ENCODE results near the gene HOXD8. TPM values are rescaled to one million over a fixed set of nuclear protein-coding genes. Genes with fewer than 3 reads are reported as not detected.

Gene HOXD8
- total RNA-seq, 3 donors from 2014 or later: 10.5 to 36.1 (median 13.8) TPM

GRCh38 chr2:176098366-176099158 lies 30.9 kb upstream of the HOXD8 start:
- H3K9me3 ChIP-seq: no peaks in the 10 kb centered on the region
- H3K4me1 ChIP-seq: peaks cover 0 to 6% of the 10 kb centered on the region in 2 donors
- H3K27ac ChIP-seq: no peak overlapping the region
- TF ChIP-seq POLR2AphosphoS5 (IDR thresholded peaks at IDR 0.05) (no peak), POLR2A (IDR thresholded peaks at IDR 0.05) (no peak), CTCF (IDR thresholded peaks at IDR 0.05) (no peak)
- peak overlapping the region in 1 of 3 donors; percentile 29 for H3K4me3 ChIP-seq
- intact Hi-C loops (cut with DNase I; ENCODE audit: low total_unique reads): no loop called here
- DNase-seq (ENCODE audit: low spot score in 2 of 2): no peak
- H3K36me3 ChIP-seq: no peaks in the 10 kb centered on the region
- H3K27me3 ChIP-seq: peaks cover 31 to 99% of the 10 kb centered on the region in 2 donors

GRCh38 chr2:176099159-176099727 lies 30.3 kb upstream of the HOXD8 start:
- TF ChIP-seq POLR2A (IDR thresholded peaks at IDR 0.05): no peak
- TF ChIP-seq POLR2AphosphoS5 (IDR thresholded peaks at IDR 0.05): no peak
- no peak for TF ChIP-seq CTCF (IDR thresholded peaks at IDR 0.05)
- H3K27ac ChIP-seq: no peak overlapping the region
- no peaks in the 10 kb centered on the region for H3K36me3 ChIP-seq
- no peaks in the 10 kb centered on the region for H3K9me3 ChIP-seq
- intact Hi-C loops (cut with DNase I; ENCODE audit: low total_unique reads): no loop called here
- peaks cover 29 to 100% of the 10 kb centered on the region in 2 donors for H3K27me3 ChIP-seq
- peaks cover 0 to 6% of the 10 kb centered on the region in 2 donors for H3K4me1 ChIP-seq
- H3K4me3 ChIP-seq: peak overlapping the region in 1 of 3 donors; percentile 33
- no peak for DNase-seq (ENCODE audit: low spot score in 2 of 2)

DNA sequence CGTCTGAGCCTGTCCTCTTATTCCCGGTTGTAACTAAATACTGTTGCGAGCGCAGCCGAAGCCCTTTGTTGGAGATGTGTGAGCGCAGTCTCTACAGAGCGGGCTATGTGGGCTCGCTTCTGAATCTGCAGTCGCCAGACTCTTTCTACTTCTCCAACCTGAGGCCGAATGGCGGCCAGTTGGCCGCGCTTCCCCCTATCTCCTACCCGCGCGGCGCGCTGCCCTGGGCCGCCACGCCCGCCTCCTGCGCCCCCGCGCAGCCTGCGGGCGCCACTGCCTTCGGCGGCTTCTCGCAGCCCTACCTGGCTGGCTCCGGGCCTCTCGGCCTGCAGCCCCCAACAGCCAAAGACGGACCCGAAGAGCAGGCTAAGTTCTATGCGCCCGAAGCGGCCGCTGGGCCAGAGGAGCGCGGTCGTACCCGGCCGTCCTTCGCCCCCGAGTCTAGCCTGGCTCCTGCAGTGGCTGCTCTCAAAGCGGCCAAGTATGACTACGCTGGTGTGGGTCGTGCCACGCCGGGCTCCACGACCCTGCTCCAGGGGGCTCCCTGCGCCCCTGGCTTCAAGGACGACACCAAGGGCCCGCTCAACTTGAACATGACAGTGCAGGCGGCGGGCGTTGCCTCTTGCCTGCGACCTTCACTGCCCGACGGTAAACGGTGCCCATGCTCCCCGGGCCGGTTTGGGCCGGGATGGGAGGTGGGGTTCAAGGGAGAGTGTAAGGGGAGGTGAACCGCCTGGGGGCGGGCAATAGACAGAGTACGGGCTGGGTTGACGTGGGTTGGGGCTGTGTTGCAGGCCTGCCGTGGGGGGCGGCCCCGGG lies 29.6 kb upstream of the HOXD8 start, which contains the start of gene HOXD12:
TSS of gene HOXD12 (plus strand) at position 68 of the 819 bp plus-strand sequence. CDS start at position 75, 7 bp downstream.
- no peaks in the 10 kb centered on the region for H3K36me3 ChIP-seq
- intact Hi-C loops (cut with DNase I; ENCODE audit: low total_unique reads): no loop called here
- peaks cover 3 to 6% of the 10 kb centered on the region in 2 donors for H3K4me1 ChIP-seq
- H3K27ac ChIP-seq: no peak within 1 kb of the TSS
- TF ChIP-seq POLR2A (IDR thresholded peaks at IDR 0.05) (no peak), POLR2AphosphoS5 (IDR thresholded peaks at IDR 0.05) (no peak), CTCF (IDR thresholded peaks at IDR 0.05) (no peak)
- no peak for DNase-seq (ENCODE audit: low spot score in 2 of 2)
- no peaks in the 10 kb centered on the region for H3K9me3 ChIP-seq
- H3K4me3 ChIP-seq: peak within 1 kb of the TSS in 1 of 3 donors; percentile 33
- peaks cover 35 to 100% of the 10 kb centered on the region in 2 donors for H3K27me3 ChIP-seq

DNA sequence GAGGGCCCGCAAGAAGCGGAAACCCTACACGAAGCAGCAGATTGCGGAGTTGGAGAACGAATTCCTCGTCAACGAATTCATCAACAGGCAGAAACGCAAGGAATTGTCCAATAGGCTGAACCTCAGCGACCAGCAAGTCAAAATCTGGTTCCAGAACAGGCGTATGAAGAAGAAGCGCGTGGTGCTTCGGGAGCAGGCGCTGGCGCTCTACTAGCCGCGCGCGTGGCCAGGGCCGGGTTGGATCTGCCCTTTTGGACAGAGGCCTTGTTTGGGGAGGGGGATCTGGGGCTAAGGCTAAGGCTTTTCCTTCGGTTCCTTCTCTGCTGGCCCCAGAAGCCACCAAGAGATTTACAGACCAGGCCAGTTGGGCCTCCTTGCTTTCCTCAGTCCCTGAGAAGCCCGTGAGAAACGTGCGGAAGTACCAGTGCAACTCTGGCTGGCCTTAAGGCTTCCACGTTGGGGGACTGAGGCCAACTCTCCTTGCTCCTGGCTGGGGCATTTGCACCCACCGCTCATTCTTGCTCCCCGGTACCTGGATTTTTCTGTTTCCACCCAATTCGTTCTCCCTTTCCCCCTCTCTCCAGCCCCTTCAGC lies 28.9 kb upstream of the HOXD8 start:
- no peak for TF ChIP-seq CTCF (IDR thresholded peaks at IDR 0.05)
- TF ChIP-seq POLR2A (IDR thresholded peaks at IDR 0.05): no peak
- TF ChIP-seq POLR2AphosphoS5 (IDR thresholded peaks at IDR 0.05): no peak
- H3K4me3 ChIP-seq: no peak overlapping the region
- DNase-seq (ENCODE audit: low spot score in 2 of 2): no peak
- H3K9me3 ChIP-seq: no peaks in the 10 kb centered on the region
- no peaks in the 10 kb centered on the region for H3K36me3 ChIP-seq
- intact Hi-C loops (cut with DNase I; ENCODE audit: low total_unique reads): no loop called here
- H3K4me1 ChIP-seq: peaks cover 4 to 6% of the 10 kb centered on the region in 2 donors
- H3K27ac ChIP-seq: no peak overlapping the region
- H3K27me3 ChIP-seq: peaks cover 41 to 100% of the 10 kb centered on the region in 2 donors
